Hypothalamus (tissue), 51 donors: ENCODE data around the gene MINDY4.
"Not testable (repeated sequence)": the region's sequence is repeated elsewhere in the genome, so short reads cannot be mapped to it uniquely, and the experiment has no call there.

Experiments
- DNase-seq, 51 donors: peaks; one replicate each; lab custom pipeline; 2025; lab: John Stamatoyannopoulos, UW

MINDY4 gene

GRCh38 chr7:30826181-30826580 is 55.0 kb downstream of the MINDY4 start:
- DNase-seq: no peak

GRCh38 chr7:30828591-30828990 is 57.4 kb downstream of the MINDY4 start:
- DNase-seq: no peak

- DNase-seq: no peak
These were observed 58.3 kb downstream of the MINDY4 start for GRCh38 chr7:30829471-30829870.

- no peak for DNase-seq
These were observed 60.0 kb downstream of the MINDY4 start for GRCh38 chr7:30831227-30831626.

GRCh38 chr7:30831936-30832335 is 60.7 kb downstream of the MINDY4 start:
- DNase-seq: no peak

- DNase-seq: not testable (repeated sequence)
These were observed 62.9 kb downstream of the MINDY4 start for GRCh38 chr7:30834017-30834674.

GRCh38 chr7:30835396-30835915 is 64.2 kb downstream of the MINDY4 start:
- DNase-seq: no peak

GRCh38 chr7:30836991-30837390 is 65.8 kb downstream of the MINDY4 start:
- no peak for DNase-seq

GRCh38 chr7:30837581-30837980 is 66.4 kb downstream of the MINDY4 start:
- DNase-seq: no peak

GRCh38 chr7:30838008-30838407 is 66.8 kb downstream of the MINDY4 start:
- no peak for DNase-seq

- no peak for DNase-seq
These were observed 69.2 kb downstream of the MINDY4 start for GRCh38 chr7:30840141-30841024.

GRCh38 chr7:30841025-30841735 is 70.0 kb downstream of the MINDY4 start:
- DNase-seq: no peak

GRCh38 chr7:30841801-30842541 is 70.8 kb downstream of the MINDY4 start:
- peak in 2 of 51 donors; percentile 13 to 31 for DNase-seq

- DNase-seq: peak in 8 of 51 donors; percentile 23 to 71 (median 45)
These were observed 71.6 kb downstream of the MINDY4 start for GRCh38 chr7:30842542-30843451.

GRCh38 chr7:30843741-30844482 is 72.7 kb downstream of the MINDY4 start:
- no peak for DNase-seq

GRCh38 chr7:30844483-30844874 is 73.3 kb downstream of the MINDY4 start:
- DNase-seq: no peak

- DNase-seq: no peak
These were observed 73.7 kb downstream of the MINDY4 start for GRCh38 chr7:30844916-30845315.

- DNase-seq: peak in 18 of 51 donors; percentile 11 to 62 (median 28)
These were observed 74.4 kb downstream of the MINDY4 start for GRCh38 chr7:30845426-30846135.
